HG03342 (cell line): ENCODE data around the gene MAP3K20.
A peak's percentile ranks its signal among the peaks of the same experiment; 100 is the strongest.
"Not testable (repeated sequence)": the region's sequence is repeated elsewhere in the genome, so short reads cannot be mapped to it uniquely, and the experiment has no call there.

Experiments
- ATAC-seq: cut with Tn5 transposase; IDR thresholded peaks from one replicate; pipeline ENCODE4 v1.9.1; 2021; ENCODE audit warnings: mild to moderate bottlenecking, moderate library complexity; ENCODE audit not compliant: unreplicated experiment

MAP3K20 gene

GRCh38 chr2:173193925-173194324 lies 118.3 kb downstream of the MAP3K20 start:
- no peak for ATAC-seq

- no peak for ATAC-seq
Measured at GRCh38 chr2:173195100-173195499, 119.5 kb downstream of the MAP3K20 start.

GRCh38 chr2:173196080-173196479 lies 120.4 kb downstream of the MAP3K20 start:
- no peak for ATAC-seq

GRCh38 chr2:173196638-173197037 lies 121.0 kb downstream of the MAP3K20 start:
- ATAC-seq: no peak

DNA sequence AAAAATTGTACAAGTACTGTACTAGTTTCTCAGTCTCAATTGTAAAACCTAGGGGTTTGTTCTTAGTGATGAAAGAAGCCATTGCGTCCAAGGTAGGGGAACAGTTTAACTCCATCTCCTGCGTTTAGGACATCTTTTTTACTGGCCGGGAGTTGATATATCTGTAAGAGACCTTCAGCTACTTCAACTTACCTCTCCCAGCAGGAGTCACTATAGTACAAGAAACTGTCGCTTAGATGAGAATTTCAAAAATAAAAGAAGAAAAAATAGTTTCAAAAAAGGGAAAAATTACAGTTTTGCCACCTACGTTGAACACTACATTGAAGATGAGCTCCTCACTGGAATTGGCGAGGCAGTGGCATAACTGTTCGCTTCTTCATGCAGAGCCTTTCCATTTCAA lies 122.7 kb downstream of the MAP3K20 start:
- ATAC-seq: no peak

GRCh38 chr2:173199294-173199693 lies 123.6 kb downstream of the MAP3K20 start:
- no peak for ATAC-seq

- no peak for ATAC-seq
Measured at GRCh38 chr2:173202570-173202969, 126.9 kb downstream of the MAP3K20 start.

DNA sequence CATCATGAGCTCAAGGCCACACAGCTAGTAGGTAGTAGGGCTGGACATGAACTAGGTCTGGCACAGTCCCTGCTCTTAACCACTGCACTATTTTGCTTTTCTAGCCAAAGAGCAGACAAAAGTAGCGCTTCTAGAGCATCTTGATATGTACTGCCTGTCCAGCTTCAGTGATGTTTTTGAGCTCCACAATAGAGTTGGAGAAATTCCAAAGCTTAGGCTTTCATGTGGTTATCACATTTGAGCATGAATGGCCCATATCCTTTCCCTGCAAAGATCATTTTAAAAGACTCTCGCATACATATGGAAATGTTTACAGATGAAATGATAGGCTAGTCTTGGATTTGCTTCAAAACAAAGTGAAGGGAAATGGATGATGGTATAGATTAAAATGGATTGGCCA lies 128.7 kb downstream of the MAP3K20 start:
- ATAC-seq: no peak

DNA sequence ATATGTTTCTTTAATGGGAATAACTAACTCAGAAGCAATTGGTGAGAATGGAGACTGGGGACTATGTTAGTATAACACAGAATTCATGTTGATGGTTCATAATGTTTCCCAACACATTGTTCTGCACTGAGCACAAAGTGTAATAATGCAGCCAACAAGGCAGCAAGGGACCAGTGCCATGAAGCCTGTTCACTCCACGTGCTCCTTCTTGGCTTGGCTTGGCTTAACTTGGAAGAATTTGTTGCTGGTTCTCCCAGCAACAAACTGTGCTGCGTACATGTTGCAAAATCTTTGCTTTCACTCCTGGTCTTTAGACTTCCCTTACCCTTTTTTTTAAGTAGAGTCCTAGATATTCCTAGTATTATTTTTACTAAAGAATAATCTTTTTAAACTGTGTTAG lies 129.7 kb downstream of the MAP3K20 start:
- ATAC-seq: no peak

- ATAC-seq: not testable (repeated sequence)
Measured at GRCh38 chr2:173207124-173207523, 131.5 kb downstream of the MAP3K20 start.

GRCh38 chr2:173210270-173211196 lies 134.9 kb downstream of the MAP3K20 start:
- no peak for ATAC-seq

DNA sequence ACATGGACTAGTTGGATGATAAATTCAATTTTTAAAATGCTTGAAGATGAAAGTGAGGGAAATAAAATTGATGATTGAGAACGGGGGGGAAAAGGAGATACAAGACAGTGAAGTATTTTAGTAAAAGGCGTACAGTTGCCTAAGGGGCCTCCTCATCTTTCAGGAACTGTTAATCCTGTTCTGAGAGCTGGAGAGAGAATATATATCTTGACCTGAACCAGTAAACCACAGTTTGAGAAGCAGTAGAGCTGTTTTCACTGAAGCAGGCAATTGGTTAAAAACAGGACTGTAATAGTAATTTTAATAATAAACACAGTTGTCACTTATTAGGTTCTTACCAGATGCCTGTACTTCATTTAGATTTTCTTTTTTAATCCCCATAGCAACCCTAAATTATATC lies 137.5 kb downstream of the MAP3K20 start:
- ATAC-seq: no peak

- ATAC-seq: no peak
Measured at GRCh38 chr2:173214213-173214612, 138.6 kb downstream of the MAP3K20 start.

DNA sequence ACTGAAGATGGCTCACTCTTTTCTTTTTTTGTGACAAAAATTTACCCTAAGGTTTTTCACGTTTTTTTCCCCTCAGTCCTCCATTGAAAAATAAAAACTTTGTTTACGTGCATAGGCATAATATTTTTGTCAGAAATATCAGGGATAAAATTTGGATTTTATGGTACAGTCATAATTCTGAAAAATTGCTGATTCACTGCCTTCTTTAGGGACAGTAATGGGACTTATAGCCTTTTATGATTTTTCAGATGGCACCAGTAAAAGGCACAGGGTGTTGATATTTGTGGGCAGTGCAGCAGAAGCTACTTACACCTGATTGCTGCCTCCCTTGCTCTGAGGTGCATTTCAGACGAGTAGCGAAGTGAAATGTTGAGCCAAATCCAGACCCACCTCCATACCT lies 139.7 kb downstream of the MAP3K20 start:
- no peak for ATAC-seq

DNA sequence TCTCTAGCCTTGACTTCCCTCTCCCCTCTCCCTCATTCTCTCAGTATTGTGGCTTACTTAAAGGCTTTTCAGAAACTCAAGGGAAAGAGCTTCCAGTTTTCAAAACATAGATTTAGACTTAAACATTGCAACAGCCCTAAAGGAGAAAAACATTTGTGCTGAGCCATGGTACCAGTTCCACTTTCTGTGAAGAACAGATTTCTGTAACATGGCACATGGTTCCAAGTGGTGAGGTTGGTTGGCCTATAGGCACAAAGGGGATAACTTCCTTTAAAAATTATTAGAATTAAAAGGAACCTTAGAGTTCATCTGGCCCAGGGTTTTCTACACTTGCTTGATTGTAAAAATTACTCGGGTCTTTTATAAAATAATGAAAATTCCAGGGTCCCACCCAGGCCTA lies 140.4 kb downstream of the MAP3K20 start:
- ATAC-seq: no peak

DNA sequence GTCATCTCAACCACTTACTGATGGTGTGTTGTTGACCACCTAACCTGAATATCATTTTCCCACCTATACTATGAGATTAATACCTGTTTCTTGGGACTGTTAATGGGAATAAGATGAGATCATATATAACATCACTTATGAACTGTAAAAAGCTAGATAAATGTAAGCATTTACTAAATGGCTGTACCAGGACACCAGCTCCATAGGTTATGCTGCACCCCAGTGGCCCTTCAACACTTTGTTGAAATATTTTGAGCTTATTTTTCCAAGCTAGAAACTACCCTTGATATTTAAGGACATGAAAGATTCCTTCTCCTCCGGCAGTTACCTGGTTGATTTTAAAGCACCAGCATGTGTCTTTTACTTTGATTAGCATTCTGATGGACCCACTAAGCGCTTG lies 141.0 kb downstream of the MAP3K20 start:
- ATAC-seq: no peak

GRCh38 chr2:173217116-173217840 lies 141.6 kb downstream of the MAP3K20 start:
- ATAC-seq: no peak

- ATAC-seq: no peak
Measured at GRCh38 chr2:173218326-173219056, 142.8 kb downstream of the MAP3K20 start.

- ATAC-seq: no peak
Measured at GRCh38 chr2:173221132-173221695, 145.6 kb downstream of the MAP3K20 start.

GRCh38 chr2:173221937-173222594 lies 146.4 kb downstream of the MAP3K20 start:
- peak; percentile 72 for ATAC-seq

GRCh38 chr2:173223871-173224270 lies 148.2 kb downstream of the MAP3K20 start:
- no peak for ATAC-seq
